ENCODE results near the gene EPN3.

EPN3 gene

DNA sequence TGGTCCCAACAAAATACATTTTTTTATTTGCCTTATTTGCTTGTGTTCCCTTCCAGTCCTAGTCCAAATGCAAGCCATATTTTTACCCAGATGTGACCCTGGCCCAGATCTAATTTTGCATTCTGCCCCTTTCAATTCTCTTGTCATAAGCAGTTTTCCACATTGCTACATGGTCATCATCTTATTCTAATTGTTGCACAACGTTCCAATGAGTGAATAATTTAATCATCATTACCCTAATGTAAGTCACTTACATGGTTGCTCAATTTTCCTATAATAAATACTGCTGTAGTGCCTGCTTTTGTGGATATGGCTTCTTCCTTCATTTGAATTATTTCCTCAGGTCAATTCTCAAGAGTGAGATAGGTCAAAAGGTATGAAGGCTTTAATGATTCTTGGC, 41.0 kb upstream of the EPN3 start:
- H3K4me3 Mint-ChIP-seq, result no peak overlapping the region
- no peaks in the 10 kb centered on the region for H3K4me1 Mint-ChIP-seq
- H3K27me3 Mint-ChIP-seq (ENCODE audit: low read depth), result peaks cover 6% of the 10 kb centered on the region
- no peak overlapping the region for H3K27ac Mint-ChIP-seq
- TF ChIP-seq CTCF (IDR thresholded peaks at IDR 0.05; ENCODE audit: unreplicated experiment in 3 of 3), result no peak
- H3K36me3 Mint-ChIP-seq (ENCODE audit: low read depth), result no peaks in the 10 kb centered on the region
- no peaks in the 10 kb centered on the region for H3K9me3 Mint-ChIP-seq

DNA sequence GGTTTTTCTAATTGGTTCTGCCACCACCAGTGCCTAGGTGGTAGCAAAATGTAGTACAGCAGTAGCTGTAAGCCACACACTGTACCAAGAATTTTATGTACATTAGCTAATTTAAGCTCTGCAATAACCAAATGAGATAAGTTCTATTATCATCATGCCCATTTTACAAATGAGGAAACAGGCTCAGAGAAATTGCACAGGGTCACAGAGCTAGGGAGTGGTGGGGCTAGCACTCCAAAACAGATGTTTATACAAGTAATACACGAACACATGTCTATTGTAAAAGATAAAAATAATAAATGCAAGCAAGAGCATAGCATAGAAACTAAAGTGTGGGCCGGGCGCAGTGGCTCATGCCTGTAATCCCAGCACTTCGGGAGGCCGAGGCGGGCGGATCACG, 40.3 kb upstream of the EPN3 start:
- H3K4me3 Mint-ChIP-seq, result no peak overlapping the region
- no peaks in the 10 kb centered on the region for H3K9me3 Mint-ChIP-seq
- no peak overlapping the region for H3K27ac Mint-ChIP-seq
- TF ChIP-seq CTCF (IDR thresholded peaks at IDR 0.05; ENCODE audit: unreplicated experiment in 3 of 3), result no peak
- peaks cover 8% of the 10 kb centered on the region for H3K27me3 Mint-ChIP-seq (ENCODE audit: low read depth)
- no peaks in the 10 kb centered on the region for H3K36me3 Mint-ChIP-seq (ENCODE audit: low read depth)
- H3K4me1 Mint-ChIP-seq, result no peaks in the 10 kb centered on the region

- peak overlapping the region in 1 of 3 experiments; percentile 16 for H3K27ac Mint-ChIP-seq
- H3K27me3 Mint-ChIP-seq (ENCODE audit: low read depth), result peaks cover 8% of the 10 kb centered on the region
- H3K9me3 Mint-ChIP-seq, result no peaks in the 10 kb centered on the region
- no peaks in the 10 kb centered on the region for H3K4me1 Mint-ChIP-seq
- no peak overlapping the region for H3K4me3 Mint-ChIP-seq
- no peak for TF ChIP-seq CTCF (IDR thresholded peaks at IDR 0.05; ENCODE audit: unreplicated experiment in 3 of 3)
- no peaks in the 10 kb centered on the region for H3K36me3 Mint-ChIP-seq (ENCODE audit: low read depth)
These were observed 38.8 kb upstream of the EPN3 start for GRCh38 chr17:50493744-50494143.

- H3K4me1 Mint-ChIP-seq, result no peaks in the 10 kb centered on the region
These were observed 37.2 kb upstream of the EPN3 start for GRCh38 chr17:50495217-50495823.

DNA sequence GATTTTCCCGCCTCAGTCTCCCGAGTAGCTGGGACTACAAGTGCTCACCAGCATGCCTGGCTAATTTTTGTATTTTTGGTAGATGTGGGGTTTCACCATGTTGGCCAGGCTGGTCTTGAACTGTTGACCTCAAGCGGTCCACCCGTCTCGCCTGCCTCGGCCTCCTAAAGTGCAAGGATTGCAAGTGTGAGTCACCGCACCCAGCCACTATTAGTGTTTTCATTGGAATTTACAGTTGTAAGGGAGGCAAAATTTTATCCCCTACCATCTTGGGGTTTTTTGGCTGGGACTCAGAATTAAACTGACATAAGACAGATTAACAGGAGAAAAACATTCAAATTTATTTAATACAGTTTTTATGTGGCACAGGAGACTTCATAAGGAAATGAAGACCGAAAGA, 36.6 kb upstream of the EPN3 start:
- no peaks in the 10 kb centered on the region for H3K36me3 Mint-ChIP-seq (ENCODE audit: low read depth)
- no peaks in the 10 kb centered on the region for H3K9me3 Mint-ChIP-seq
- peaks cover 8% of the 10 kb centered on the region for H3K27me3 Mint-ChIP-seq (ENCODE audit: low read depth)
- no peak overlapping the region for H3K27ac Mint-ChIP-seq
- H3K4me3 Mint-ChIP-seq, result no peak overlapping the region
- no peaks in the 10 kb centered on the region for H3K4me1 Mint-ChIP-seq
- TF ChIP-seq CTCF (IDR thresholded peaks at IDR 0.05; ENCODE audit: unreplicated experiment in 3 of 3), result no peak

More at GRCh38 chr17:50495217-50495823, 37.2 kb upstream of the EPN3 start:
- Mint-ChIP-seq H3K27ac (no peak overlapping the region), H3K27me3 (ENCODE audit: low read depth) (peaks cover 8% of the 10 kb centered on the region), H3K9me3 (no peaks in the 10 kb centered on the region), H3K36me3 (ENCODE audit: low read depth) (no peaks in the 10 kb centered on the region), H3K4me3 (no peak overlapping the region)
- TF ChIP-seq CTCF (IDR thresholded peaks at IDR 0.05; ENCODE audit: unreplicated experiment in 3 of 3), result no peak
